IMR-90 (cell line): Measurements from ENCODE around the gene PLD3. TPM values are rescaled to one million over a fixed set of nuclear protein-coding genes. Genes with fewer than 3 reads are reported as not detected.

ENCODE experiments used
- ATAC-seq: fragments of 200-7000 bp; cut with Tn5 transposase; 2 replicates; pipeline ENCODE4 v1.9.1; 2020; ENCODE audit warnings: low read depth, mild to moderate bottlenecking, moderate library complexity
- BruUV-seq: library from RNA; stranded (reverse); fragments of 400-500 nt; replicated peaks from 2 replicates; lab custom pipeline; 2021; lab: Mats Ljungman, UMichigan
- CTCF ChIA-PET: fragments of 300-600 bp; formaldehyde crosslinking; extraction: SDS; loops from one replicate; lab custom pipeline; 2021; ENCODE audit warnings: antibody characterized with exemption; lab: Yijun Ruan, JAX
- POLR2A ChIA-PET: fragments of 300-600 bp; sonication (Branson Sonifier 250); formaldehyde crosslinking; loops from one replicate; lab custom pipeline; 2022; ENCODE audit warnings: antibody characterized with exemption; ENCODE audit not compliant: unreplicated experiment; lab: Charles Lee
- DNase-seq: peaks from one replicate; pipeline ENCODE4 v3.0.0; 2013
- H2AFZ ChIP-seq: replicated peaks from 2 replicates; pipeline ENCODE3; 2013; ENCODE audit warnings: low read length, mild to moderate bottlenecking; ENCODE audit not compliant: poor library complexity
- H2AK5ac ChIP-seq: 2 replicates; pipeline ENCODE4 v1.6.1; 2013; ENCODE audit warnings: low read depth, low read length, inconsistent platforms
- H2AK9ac ChIP-seq: replicated peaks from 2 replicates; pipeline ENCODE3; 2013; ENCODE audit warnings: mild to moderate bottlenecking, low read depth, low read length, moderate library complexity; ENCODE audit not compliant: poor library complexity
- H2BK120ac ChIP-seq: 2 replicates; pipeline ENCODE4 v1.6.1; 2013; ENCODE audit warnings: low read depth, low read length, inconsistent platforms
- H2BK15ac ChIP-seq: 3 replicates; pipeline ENCODE4 v1.6.1; 2013; ENCODE audit warnings: low read depth, low read length, inconsistent platforms
- H2BK20ac ChIP-seq: 2 replicates; pipeline ENCODE4 v1.6.1; 2013; ENCODE audit warnings: low read depth, mild to moderate bottlenecking, inconsistent platforms, low read length, moderate library complexity
- H2BK5ac ChIP-seq: 2 replicates; pipeline ENCODE4 v1.6.1; 2013; ENCODE audit warnings: mild to moderate bottlenecking, low read depth, low read length, inconsistent platforms; ENCODE audit not compliant: poor library complexity, severe bottlenecking
- H3K14ac ChIP-seq: replicated peaks from 2 replicates; pipeline ENCODE4 v1.6.1; 2013; ENCODE audit warnings: low read depth, low read length, inconsistent platforms
- H3K18ac ChIP-seq: 2 replicates; pipeline ENCODE4 v1.6.1; 2013; ENCODE audit warnings: low read depth, low read length, control low read depth
- H3K23ac ChIP-seq: 2 replicates; pipeline ENCODE4 v1.6.1; 2013; ENCODE audit warnings: low read depth, low read length, inconsistent platforms
- H3K27ac ChIP-seq: 2 replicates; pipeline ENCODE4 v1.5.1; 2013; ENCODE audit warnings: mild to moderate bottlenecking, control low read depth, low read length; ENCODE audit not compliant: insufficient read depth
- H3K27me3 ChIP-seq: 2 replicates; pipeline ENCODE4 v1.6.1; 2013; ENCODE audit warnings: low read length; ENCODE audit not compliant: control insufficient read depth, insufficient read depth
- H3K36me3 ChIP-seq: 2 replicates; pipeline ENCODE4 v1.6.1; 2013; ENCODE audit warnings: low read length, mixed read lengths; ENCODE audit not compliant: control insufficient read depth, insufficient read depth
- H3K4ac ChIP-seq: 2 replicates; pipeline ENCODE4 v1.6.1; 2013; ENCODE audit warnings: low read depth, low read length, inconsistent platforms
- H3K4me1 ChIP-seq: 2 replicates; pipeline ENCODE4 v1.6.1; 2013; ENCODE audit warnings: low read length, mixed read lengths; ENCODE audit not compliant: control insufficient read depth, insufficient read depth
- H3K4me2 ChIP-seq: 2 replicates; pipeline ENCODE4 v1.6.1; 2013; ENCODE audit warnings: low read depth, mild to moderate bottlenecking, control low read depth, low read length, moderate library complexity
- H3K4me3 ChIP-seq: 2 replicates; pipeline ENCODE4 v1.5.1; 2013; ENCODE audit warnings: low read depth, mild to moderate bottlenecking, control low read depth, low read length, moderate library complexity; ENCODE audit not compliant: insufficient read depth
- H3K56ac ChIP-seq: 2 replicates; pipeline ENCODE4 v1.6.1; 2013; ENCODE audit warnings: low read length, inconsistent platforms; ENCODE audit not compliant: insufficient read depth; ENCODE audit errors: extremely low read depth
- H3K79me1 ChIP-seq, 2 experiments: 2 replicates each; pipeline ENCODE4 v1.6.1; 2013; ENCODE audit warnings: low read length in 2 of 2, inconsistent platforms in 1 of 2, low read depth in 1 of 2
- H3K9ac ChIP-seq: 2 replicates; pipeline ENCODE4 v1.6.1; 2013; ENCODE audit warnings: low read depth, low read length, control low read depth
- H3K9me1 ChIP-seq: 2 replicates; pipeline ENCODE4 v1.6.1; 2013; ENCODE audit warnings: low read length, inconsistent platforms; ENCODE audit not compliant: insufficient read depth
- H3K9me3 ChIP-seq: 2 replicates; pipeline ENCODE4 v1.6.1; 2013; ENCODE audit warnings: low read length; ENCODE audit not compliant: control insufficient read depth, insufficient read depth
- H4K20me1 ChIP-seq: 2 replicates; pipeline ENCODE4 v1.6.1; 2013; ENCODE audit warnings: low read length, inconsistent platforms; ENCODE audit not compliant: insufficient read depth
- H4K5ac ChIP-seq: 2 replicates; pipeline ENCODE4 v1.6.1; 2013; ENCODE audit warnings: mild to moderate bottlenecking, low read depth, low read length, control low read depth
- H4K8ac ChIP-seq, 2 experiments: 2 replicates each; pipeline ENCODE4 v1.6.1; 2013; ENCODE audit warnings: low read depth in 2 of 2, low read length in 2 of 2, control low read depth in 1 of 2, inconsistent platforms in 1 of 2
- H4K91ac ChIP-seq: 2 replicates; pipeline ENCODE4 v1.6.1; 2013; ENCODE audit warnings: low read depth, low read length, inconsistent platforms; ENCODE audit not compliant: insufficient read depth
- BHLHE40 ChIP-seq: fragments of 150-350 bp; IDR thresholded peaks from 2 replicates; pipeline ENCODE4 v1.6.1; 2016; ENCODE audit warnings: mild to moderate bottlenecking, low read depth, low read length
- MAFK ChIP-seq: IDR thresholded peaks from 2 replicates; pipeline ENCODE4 v1.6.1; 2012; ENCODE audit warnings: low read depth, low read length, improper control_type of control experiment
- RAD21 ChIP-seq: IDR thresholded peaks from 2 replicates; pipeline ENCODE4 v1.6.1; 2012; ENCODE audit warnings: low read length, improper control_type of control experiment
- RCOR1 ChIP-seq: IDR thresholded peaks from 2 replicates; pipeline ENCODE4 v1.6.1; 2012; ENCODE audit warnings: mild to moderate bottlenecking, low read length, improper control_type of control experiment; ENCODE audit not compliant: insufficient replicate concordance
- whole genome bisulfite sequencing, 2 experiments: methylation state at CpG; one replicate each; pipeline versions ENCODE4 v1.1.5 to v1.1.7; 2013; ENCODE audit warnings: missing lambda C conversion rate in 2 of 2; ENCODE audit not compliant: insufficient read length in 1 of 2; ENCODE audit errors: extremely low coverage in 2 of 2; 5-methylcytosine and 5-hydroxymethylcytosine counted together
- dilution Hi-C: fragments of 300-500 bp; cut with HindIII; formaldehyde crosslinking; loops from one replicate; pipeline ENCODE4 v1.14.3; 2018; ENCODE audit warnings: low sequenced_read_pairs; ENCODE audit not compliant: unreplicated experiment
- in situ Hi-C: fragments of 300-500 bp; cut with MboI; formaldehyde crosslinking; loops from 3 replicates; pipeline ENCODE4 v1.14.3; 2019; ENCODE audit warnings: low sequenced_read_pairs, inconsistent platforms, mixed read lengths
- intact Hi-C: fragments of 100-400 bp; cut with micrococcal nuclease; formaldehyde crosslinking; loops from 2 replicates; pipeline ENCODE4 v1.10.0; 2022
- polyA plus RNA-seq, 3 experiments: library from polyadenylated mRNA; depleted of rRNA; stranded (reverse); fragments of >200 nt; gene quantifications; 2 replicates each; pipeline ENCODE4 v1.2.3, GENCODE V29; 2012; ENCODE audit warnings: low replicate concordance in 1 of 3
- total RNA-seq: library from RNA; depleted of rRNA; stranded (reverse); fragments of >200 nt; gene quantifications from 2 replicates; pipeline ENCODE4 v1.2.3, GENCODE V29; 2012
- TF ChIP-seq, protein P1 (sequence below): fragments of 150-350 bp; IDR thresholded peaks from 2 replicates; pipeline ENCODE4 v1.6.1; 2017; ENCODE audit warnings: mild to moderate bottlenecking, antibody characterized with exemption, low read length, low read depth

Gene PLD3
- total and polyA plus RNA-seq, 2 of the 4 experiments (the other 2 are of a cell fraction) = 117 to 665 TPM

DNA sequence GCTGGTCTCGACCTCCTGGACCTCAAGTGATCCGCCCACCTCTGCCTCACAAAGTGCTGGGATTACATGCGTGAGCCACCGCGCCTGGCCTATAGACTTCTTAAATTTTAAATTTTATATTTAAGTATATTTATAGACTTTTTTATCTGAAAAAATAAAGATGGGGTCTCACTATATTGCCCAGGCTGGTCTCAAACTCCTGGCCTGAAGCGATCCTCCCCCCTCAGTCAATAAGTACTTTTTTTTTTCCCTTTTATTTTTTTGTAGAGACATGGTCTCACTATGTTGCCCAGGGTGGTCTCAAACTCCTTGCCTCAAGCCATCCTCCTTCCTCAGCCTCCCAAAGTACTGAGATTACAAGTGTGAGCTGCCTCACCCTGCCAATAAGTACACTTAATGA lies 75.4 kb downstream of the PLD3 start:
- Histone ChIP-seq H3K4me1 (peaks cover 2% of the 10 kb centered on the region; the same call in 1 of the 2 replicates), H3K79me1 (peaks cover 6 to 33% of the 10 kb centered on the region in 2 experiments; a peak in 2 of 4 replicates), H2BK5ac (peak overlapping the region; percentile 61), H4K5ac (no peak overlapping the region), H3K9ac (peak overlapping the region; percentile 56; the same call in 1 of the 2 replicates), H2BK120ac (no peak overlapping the region), H3K4me2 (peak overlapping the region; percentile 72), H2AFZ (no peak overlapping the region), H3K27me3 (no peaks in the 10 kb centered on the region), H2BK20ac (no peak overlapping the region), H3K36me3 (peaks cover 12% of the 10 kb centered on the region), H3K4ac (peak overlapping the region; percentile 56), H3K9me3 (no peaks in the 10 kb centered on the region), H3K27ac (peak overlapping the region; percentile 53; the same call in 1 of the 2 replicates), H3K18ac (no peak overlapping the region), H4K20me1 (peaks cover 10% of the 10 kb centered on the region), H3K14ac (peak overlapping the region; percentile 57), H2BK15ac (peak overlapping the region; percentile 62; the same call in 1 of the 3 replicates), H2AK5ac (peak overlapping the region; percentile 85), H4K91ac (no peak overlapping the region), H2AK9ac (no peak overlapping the region), H4K8ac (peak overlapping the region in 1 of 2 experiments; percentile 24; a peak in 2 of 4 replicates), H3K9me1 (no peaks in the 10 kb centered on the region), H3K56ac (no peak overlapping the region), H3K4me3 (peak overlapping the region; percentile 8; the same call in 1 of the 2 replicates), H3K23ac (peak overlapping the region; percentile 58; the same call in 1 of the 2 replicates)
- ATAC-seq (no peak), DNase-seq (no peak)
- TF ChIP-seq RCOR1 = no peak
- TF ChIP-seq BHLHE40 = no peak
- TF ChIP-seq RAD21 = no peak
- TF ChIP-seq, protein P1, sequence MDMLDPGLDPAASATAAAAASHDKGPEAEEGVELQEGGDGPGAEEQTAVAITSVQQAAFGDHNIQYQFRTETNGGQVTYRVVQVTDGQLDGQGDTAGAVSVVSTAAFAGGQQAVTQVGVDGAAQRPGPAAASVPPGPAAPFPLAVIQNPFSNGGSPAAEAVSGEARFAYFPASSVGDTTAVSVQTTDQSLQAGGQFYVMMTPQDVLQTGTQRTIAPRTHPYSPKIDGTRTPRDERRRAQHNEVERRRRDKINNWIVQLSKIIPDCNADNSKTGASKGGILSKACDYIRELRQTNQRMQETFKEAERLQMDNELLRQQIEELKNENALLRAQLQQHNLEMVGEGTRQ = no peak
- no peak for TF ChIP-seq MAFK
- intact Hi-C loops (loop anchor here (5.0 to 10.0 kb wide), 2 partner anchors 119 to 223 kb away; no protein-coding TSS in a partner anchor), in situ Hi-C loops (no loop called here), dilution Hi-C loops (no loop called here)
- ChIA-PET POLR2A (no interaction called here), CTCF (interaction anchor here (0.9 to 1.3 kb wide), 2 partner anchors 13 to 40 kb away, joined by 3 to 4 read pairs; no protein-coding TSS in a partner anchor)
- no CpG with 5 or more reads among the region's 6 CpGs for WGBS, 2 experiments
- no TSS peak for BruUV-seq
